Measurements from ENCODE around the gene MFAP3.

- TF ChIP-seq HOXA7 (CRISPR knock-in tag; IDR thresholded peaks at IDR 0.05) (no peak), CTCF (IDR thresholded peaks at IDR 0.05) (no peak), RAD21 (conservative IDR thresholded peaks at IDR 0.05 in 1 of 2, IDR thresholded peaks at IDR 0.05 in 1 of 2) (no peak), POLR2A (IDR thresholded peaks at IDR 0.05; ENCODE audit: low read length) (no peak), BHLHE40 (IDR thresholded peaks at IDR 0.05; ENCODE audit: low read depth, low read length) (no peak), KDM5A (IDR thresholded peaks at IDR 0.05) (no peak), MAX (IDR thresholded peaks at IDR 0.05) (no peak), REST (IDR thresholded peaks at IDR 0.05) (no peak)
Measured at GRCh38 chr5:154086641-154087040, 47.9 kb downstream of the MFAP3 start.
